Urinary bladder (tissue), 4 donors: ENCODE data around the gene SETD1A. TPM values are rescaled to one million over a fixed set of nuclear protein-coding genes. Genes with fewer than 3 reads are reported as not detected.
A peak's percentile ranks its signal among the peaks of the same experiment; 100 is the strongest.

Source experiments
- DNase-seq: peaks from one replicate; pipeline ENCODE4 v3.0.0-alpha.2; 2015; ENCODE audit errors: extremely low spot score
- H3K27ac ChIP-seq: one replicate; pipeline ENCODE4 v1.5.1; 2013; ENCODE audit warnings: low read depth, mild to moderate bottlenecking, moderate library complexity
- H3K36me3 ChIP-seq: one replicate; pipeline ENCODE4 v1.6.1; 2013; ENCODE audit warnings: mild to moderate bottlenecking, moderate library complexity; ENCODE audit not compliant: insufficient read depth
- H3K4me1 ChIP-seq: one replicate; pipeline ENCODE4 v1.6.1; 2013; ENCODE audit warnings: mild to moderate bottlenecking, moderate library complexity; ENCODE audit not compliant: insufficient read depth
- H3K4me3 ChIP-seq: one replicate; pipeline ENCODE4 v1.5.1; 2013; ENCODE audit warnings: low read depth, low read length
- WGBS: extraction: QIAGEN DNeasy Blood & Tissue Kit; methylation state at CpG from one replicate; pipeline ENCODE4 v1.1.7; 2013; 5-methylcytosine and 5-hydroxymethylcytosine counted together
- polyA plus RNA-seq: library from polyadenylated mRNA; stranded (reverse); fragments of 200-250 nt; gene quantifications from one replicate; pipeline ENCODE4 v1.2.3, GENCODE V29; 2013
- total RNA-seq: library from RNA; depleted of rRNA; stranded (reverse); fragments of >200 nt; gene quantifications from one replicate; pipeline ENCODE4 v1.2.3, GENCODE V29; 2014
- donor health status: healthy with polysubstance abuse.
- donor health status: healthy.

SETD1A gene
- total and polyA plus RNA-seq, 2 donors: 2.9 to 14.6 TPM

DNA sequence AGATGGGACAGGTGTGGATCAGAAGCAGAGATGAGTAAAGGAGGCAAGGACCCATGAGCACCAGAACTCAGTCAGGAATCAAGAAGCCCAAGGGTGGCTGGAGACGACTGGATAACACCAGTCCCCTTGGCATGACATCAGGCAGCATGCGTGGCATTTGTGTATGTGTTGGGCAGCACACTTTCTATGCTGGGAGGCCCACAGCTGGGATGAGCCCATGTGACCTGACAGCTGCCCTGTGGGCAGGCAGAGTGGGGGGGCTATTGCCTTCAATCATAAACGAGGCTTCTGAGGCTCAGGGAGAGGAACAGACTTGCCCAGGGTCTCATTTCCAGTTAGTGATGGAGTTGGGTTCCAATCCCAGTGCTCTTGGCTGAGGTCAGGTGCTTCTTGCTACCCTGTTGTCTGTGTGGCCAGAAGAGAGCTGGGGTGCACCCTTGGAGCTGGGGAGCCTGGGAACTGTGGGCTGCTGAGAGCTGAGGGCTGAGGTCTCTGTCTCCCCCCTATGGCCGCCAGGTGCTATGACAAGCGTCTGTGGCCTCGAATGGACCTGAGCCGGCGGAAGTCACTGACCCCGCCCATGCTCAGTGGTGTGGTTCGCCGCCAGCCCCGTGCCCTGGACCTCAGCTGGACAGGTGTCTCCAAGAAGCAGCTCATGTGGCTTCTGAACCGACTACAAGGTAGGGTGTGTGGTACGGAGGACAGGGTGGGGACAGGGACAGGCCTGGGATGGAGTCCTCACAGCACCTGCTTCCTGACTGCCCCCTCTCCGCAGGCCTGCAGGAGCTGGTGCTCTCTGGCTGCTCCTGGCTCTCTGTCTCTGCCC lies 15.7 kb upstream of the SETD1A start:
- no peak for DNase-seq
- Histone ChIP-seq H3K4me3 (no peak overlapping the region), H3K27ac (no peak overlapping the region), H3K4me1 (no peaks in the 10 kb centered on the region), H3K36me3 (no peaks in the 10 kb centered on the region)
- 27% methylated on average over 15 of the region's 15 CpGs for WGBS

DNA sequence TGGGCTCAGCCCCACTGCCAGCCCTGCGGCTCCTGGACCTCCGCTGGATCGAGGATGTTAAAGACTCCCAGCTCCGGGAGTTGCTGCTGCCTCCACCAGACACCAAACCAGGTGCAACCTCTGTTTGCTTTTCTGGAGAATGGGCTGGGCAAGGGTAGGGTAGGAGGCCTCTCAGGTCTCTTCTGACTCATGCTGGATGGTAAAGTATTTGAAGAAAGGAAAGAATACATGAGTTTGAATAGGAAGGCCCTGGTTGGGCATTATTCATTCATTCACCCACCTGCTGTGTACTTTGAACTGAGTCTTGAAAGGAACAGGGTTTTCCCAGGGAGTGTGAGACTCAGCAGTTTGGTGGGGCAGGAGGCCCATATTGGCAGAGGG lies 15.1 kb upstream of the SETD1A start:
- no peak for DNase-seq
- H3K27ac ChIP-seq: no peak overlapping the region
- H3K36me3 ChIP-seq: no peaks in the 10 kb centered on the region
- H3K4me1 ChIP-seq: no peaks in the 10 kb centered on the region
- no peak overlapping the region for H3K4me3 ChIP-seq
- 92% methylated on average over 4 of the region's 4 CpGs for WGBS

GRCh38 chr16:30944352-30944751 lies 13.2 kb upstream of the SETD1A start:
- Histone ChIP-seq H3K27ac (no peak overlapping the region), H3K36me3 (no peaks in the 10 kb centered on the region), H3K4me1 (no peaks in the 10 kb centered on the region), H3K4me3 (no peak overlapping the region)
- no peak for DNase-seq

GRCh38 chr16:30946671-30947540 lies 10.6 kb upstream of the SETD1A start:
- H3K27ac ChIP-seq: no peak overlapping the region
- WGBS: 87% methylated on average over 38 of the region's 38 CpGs
- H3K4me3 ChIP-seq: no peak overlapping the region
- DNase-seq: no peak
- no peaks in the 10 kb centered on the region for H3K36me3 ChIP-seq
- H3K4me1 ChIP-seq: peaks cover 2% of the 10 kb centered on the region

GRCh38 chr16:30947541-30947858 lies 10.1 kb upstream of the SETD1A start:
- no peak for DNase-seq
- H3K36me3 ChIP-seq: no peaks in the 10 kb centered on the region
- WGBS: 55% methylated on average over 3 of the region's 3 CpGs
- peaks cover 2% of the 10 kb centered on the region for H3K4me1 ChIP-seq
- peak overlapping the region; percentile 80 for H3K27ac ChIP-seq
- no peak overlapping the region for H3K4me3 ChIP-seq

DNA sequence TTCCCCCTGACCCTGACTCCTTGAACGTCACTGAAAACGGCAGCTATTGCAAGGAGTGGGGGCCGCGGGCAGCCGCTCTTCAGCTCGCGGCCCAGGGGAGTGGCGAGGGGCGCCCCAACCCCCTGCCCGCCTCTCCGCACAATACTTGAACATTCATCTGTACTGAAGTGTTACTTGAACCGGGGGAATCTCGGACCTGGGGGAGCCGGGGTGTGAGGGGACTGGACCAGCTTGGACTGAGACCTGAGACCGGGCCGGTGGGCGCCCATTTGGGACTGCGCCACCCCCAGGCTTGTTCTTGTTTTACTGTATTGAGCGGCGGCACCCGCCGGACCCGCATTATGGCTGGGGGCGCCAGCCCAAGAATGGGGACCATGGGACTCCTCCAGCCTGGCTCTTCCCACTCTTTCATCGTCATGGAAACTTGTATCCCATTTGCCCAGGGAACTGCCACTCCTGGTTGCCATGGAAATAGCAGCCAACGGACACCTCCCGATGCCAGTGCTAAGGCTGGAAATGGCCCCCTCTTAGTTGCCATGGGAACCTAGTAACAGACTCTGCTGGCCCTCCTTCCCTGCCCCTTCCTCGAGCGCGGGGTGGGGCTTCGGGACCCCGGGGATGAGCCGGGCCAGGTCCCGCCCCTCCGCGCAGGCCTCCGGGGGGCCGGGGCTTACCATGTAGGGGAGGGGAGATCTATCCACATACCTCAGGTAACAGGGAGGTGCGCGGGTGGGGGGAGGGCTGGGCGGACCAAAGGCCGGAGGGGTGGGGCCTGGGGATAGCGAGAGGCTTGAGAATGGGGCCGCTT lies 9.5 kb upstream of the SETD1A start:
- Histone ChIP-seq H3K4me1 (peaks cover 2% of the 10 kb centered on the region), H3K36me3 (no peaks in the 10 kb centered on the region), H3K4me3 (peak overlapping the region; percentile 96), H3K27ac (peak overlapping the region; percentile 93)
- WGBS: 18% methylated on average over 44 of the region's 44 CpGs
- peak; percentile 97 for DNase-seq

GRCh38 chr16:30948667-30949649 lies 8.6 kb upstream of the SETD1A start, which contains the start of gene ORAI3:
Gene ORAI3, plus strand, starts transcription at chr16:30949068. Its CDS starts 222 bp downstream, at chr16:30949290.
- H3K4me3 ChIP-seq: peak within 1 kb of the TSS; percentile 96
- WGBS: 1% methylated on average over 70 of the region's 70 CpGs
- H3K36me3 ChIP-seq: no peaks in the 10 kb centered on the region
- no peak for DNase-seq
- H3K4me1 ChIP-seq: peaks cover 2% of the 10 kb centered on the region
- H3K27ac ChIP-seq: peak within 1 kb of the TSS; percentile 93

GRCh38 chr16:30949650-30950515 lies 7.7 kb upstream of the SETD1A start:
- Histone ChIP-seq H3K27ac (peak overlapping the region; percentile 93), H3K4me1 (peaks cover 2% of the 10 kb centered on the region)

GRCh38 chr16:30950516-30951065 lies 7.0 kb upstream of the SETD1A start:
- Histone ChIP-seq H3K4me3 (no peak overlapping the region), H3K36me3 (no peaks in the 10 kb centered on the region), H3K4me1 (peaks cover 2% of the 10 kb centered on the region), H3K27ac (peak overlapping the region; percentile 72)
- DNase-seq: no peak
- WGBS: 67% methylated on average over 8 of the region's 8 CpGs

More at GRCh38 chr16:30949650-30950515, 7.7 kb upstream of the SETD1A start:
- no peaks in the 10 kb centered on the region for H3K36me3 ChIP-seq
- DNase-seq: no peak
- WGBS: 6% methylated on average over 21 of the region's 21 CpGs
- H3K4me3 ChIP-seq: peak overlapping the region; percentile 96

- peak overlapping the region; percentile 72 for H3K27ac ChIP-seq
- no peak overlapping the region for H3K4me3 ChIP-seq
- H3K36me3 ChIP-seq: no peaks in the 10 kb centered on the region
- DNase-seq: no peak
- 43% methylated on average over 1 of the region's 1 CpG for WGBS
- peaks cover 2% of the 10 kb centered on the region for H3K4me1 ChIP-seq
These were observed 6.4 kb upstream of the SETD1A start for GRCh38 chr16:30951193-30951592.

- Histone ChIP-seq H3K27ac (peak overlapping the region; percentile 40), H3K4me1 (peaks cover 2% of the 10 kb centered on the region), H3K36me3 (no peaks in the 10 kb centered on the region), H3K4me3 (no peak overlapping the region)
- WGBS: 18% methylated on average over 3 of the region's 3 CpGs
- no peak for DNase-seq
These were observed 5.8 kb upstream of the SETD1A start for GRCh38 chr16:30951750-30952149.
